ENCODE measurements around the gene SLC35E1.

The SLC35E1 gene

DNA sequence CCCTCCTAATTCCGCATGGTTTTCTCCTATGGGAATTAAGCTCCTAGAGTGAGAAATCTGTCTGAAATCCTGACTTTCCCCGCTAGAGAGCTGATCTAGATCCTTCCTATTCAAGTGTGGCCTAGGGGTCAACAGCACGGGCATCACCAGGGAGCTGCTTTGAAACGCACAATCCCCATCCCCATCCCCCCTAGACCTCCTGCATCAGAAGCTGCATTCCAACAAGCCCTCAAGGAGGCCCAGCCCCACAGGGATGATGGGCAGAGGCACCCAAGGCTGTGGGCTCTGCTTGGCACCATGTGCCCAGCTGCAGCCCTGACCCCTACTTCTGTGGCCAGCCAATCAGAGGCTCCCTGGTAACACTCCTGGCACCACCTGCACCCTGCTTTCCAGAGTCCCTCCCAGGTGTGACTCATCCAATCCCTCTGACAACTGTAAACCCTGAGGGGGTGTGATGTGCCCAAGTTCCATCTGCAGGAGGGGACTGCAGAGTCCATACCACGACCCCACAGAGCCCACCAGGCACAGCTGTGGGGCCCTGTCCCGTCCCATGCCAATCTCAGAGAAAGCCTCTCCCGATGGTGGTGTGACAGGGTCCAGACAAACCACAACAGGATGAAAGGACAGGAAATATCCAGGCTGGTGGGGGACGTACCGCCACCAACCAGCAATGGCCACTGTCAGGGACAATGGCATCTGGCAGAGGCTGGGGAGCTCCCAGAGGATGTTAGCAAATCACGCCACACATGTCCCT, 19.8 kb upstream of the SLC35E1 start:
- H3K4me3 ChIP-seq (replicated peaks in 1 of 2; ENCODE audit: low read depth in 2 of 2, low read length in 2 of 2): no peak overlapping the region
- DNase-seq (ENCODE audit: low read depth in 2 of 2): no peak
- TF ChIP-seq, protein P1, sequence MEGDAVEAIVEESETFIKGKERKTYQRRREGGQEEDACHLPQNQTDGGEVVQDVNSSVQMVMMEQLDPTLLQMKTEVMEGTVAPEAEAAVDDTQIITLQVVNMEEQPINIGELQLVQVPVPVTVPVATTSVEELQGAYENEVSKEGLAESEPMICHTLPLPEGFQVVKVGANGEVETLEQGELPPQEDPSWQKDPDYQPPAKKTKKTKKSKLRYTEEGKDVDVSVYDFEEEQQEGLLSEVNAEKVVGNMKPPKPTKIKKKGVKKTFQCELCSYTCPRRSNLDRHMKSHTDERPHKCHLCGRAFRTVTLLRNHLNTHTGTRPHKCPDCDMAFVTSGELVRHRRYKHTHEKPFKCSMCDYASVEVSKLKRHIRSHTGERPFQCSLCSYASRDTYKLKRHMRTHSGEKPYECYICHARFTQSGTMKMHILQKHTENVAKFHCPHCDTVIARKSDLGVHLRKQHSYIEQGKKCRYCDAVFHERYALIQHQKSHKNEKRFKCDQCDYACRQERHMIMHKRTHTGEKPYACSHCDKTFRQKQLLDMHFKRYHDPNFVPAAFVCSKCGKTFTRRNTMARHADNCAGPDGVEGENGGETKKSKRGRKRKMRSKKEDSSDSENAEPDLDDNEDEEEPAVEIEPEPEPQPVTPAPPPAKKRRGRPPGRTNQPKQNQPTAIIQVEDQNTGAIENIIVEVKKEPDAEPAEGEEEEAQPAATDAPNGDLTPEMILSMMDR (IDR thresholded peaks at IDR 0.05; ENCODE audit: low read depth, low read length): no peak

DNA sequence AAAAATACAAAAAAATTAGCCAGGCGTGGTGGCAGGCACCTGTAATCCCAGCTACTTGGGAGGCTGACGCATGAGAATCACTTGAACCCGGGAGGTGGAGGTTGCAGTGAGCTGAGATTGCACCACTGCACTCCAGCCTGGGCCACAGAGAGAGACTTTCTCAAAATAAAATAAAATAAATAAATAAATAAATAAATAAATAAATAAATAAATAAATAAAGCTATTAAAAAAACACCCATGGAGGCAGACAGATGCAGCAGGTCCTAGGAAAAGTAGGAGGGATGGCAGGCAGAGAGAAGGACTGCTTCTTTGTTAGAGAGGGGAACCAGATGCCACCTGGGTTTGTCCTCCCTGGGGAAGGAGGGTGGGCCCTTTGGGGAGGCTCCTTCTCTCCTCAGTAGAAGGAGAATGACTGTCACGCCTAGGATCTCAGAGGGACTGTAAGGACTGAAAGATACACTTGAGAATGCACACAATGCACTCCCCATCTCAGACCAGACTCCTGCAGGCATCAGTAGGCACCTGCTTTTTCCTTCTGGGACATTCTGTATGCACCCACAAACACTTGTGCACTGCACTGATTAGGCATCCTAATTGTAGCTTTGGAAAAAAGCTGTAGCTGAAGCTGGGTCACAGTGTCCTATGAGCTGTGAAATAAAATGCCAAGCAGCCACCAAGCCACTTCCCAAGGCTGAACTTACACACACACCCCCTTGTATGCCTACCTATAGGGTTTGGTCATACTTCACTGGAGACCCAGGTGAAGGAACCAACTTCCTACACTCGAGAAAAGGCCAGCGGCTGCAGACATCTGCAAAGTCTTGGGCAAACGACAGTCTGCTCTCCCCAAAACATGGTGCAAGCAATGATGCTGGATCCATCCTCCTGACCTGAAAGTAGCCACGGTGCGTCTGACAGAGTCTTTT, 18.9 kb upstream of the SLC35E1 start:
- no peak overlapping the region for H3K4me3 ChIP-seq (replicated peaks in 1 of 2; ENCODE audit: low read depth in 2 of 2, low read length in 2 of 2)
- no peak for DNase-seq (ENCODE audit: low read depth in 2 of 2)
- TF ChIP-seq, protein P1 (IDR thresholded peaks at IDR 0.05; ENCODE audit: low read depth, low read length): no peak

GRCh38 chr19:16589917-16590316, 17.7 kb upstream of the SLC35E1 start:
- H3K4me3 ChIP-seq (replicated peaks in 1 of 2; ENCODE audit: low read depth in 2 of 2, low read length in 2 of 2): no peak overlapping the region
- DNase-seq (ENCODE audit: low read depth in 2 of 2): no peak
- TF ChIP-seq, protein P1 (IDR thresholded peaks at IDR 0.05; ENCODE audit: low read depth, low read length): no peak

DNA sequence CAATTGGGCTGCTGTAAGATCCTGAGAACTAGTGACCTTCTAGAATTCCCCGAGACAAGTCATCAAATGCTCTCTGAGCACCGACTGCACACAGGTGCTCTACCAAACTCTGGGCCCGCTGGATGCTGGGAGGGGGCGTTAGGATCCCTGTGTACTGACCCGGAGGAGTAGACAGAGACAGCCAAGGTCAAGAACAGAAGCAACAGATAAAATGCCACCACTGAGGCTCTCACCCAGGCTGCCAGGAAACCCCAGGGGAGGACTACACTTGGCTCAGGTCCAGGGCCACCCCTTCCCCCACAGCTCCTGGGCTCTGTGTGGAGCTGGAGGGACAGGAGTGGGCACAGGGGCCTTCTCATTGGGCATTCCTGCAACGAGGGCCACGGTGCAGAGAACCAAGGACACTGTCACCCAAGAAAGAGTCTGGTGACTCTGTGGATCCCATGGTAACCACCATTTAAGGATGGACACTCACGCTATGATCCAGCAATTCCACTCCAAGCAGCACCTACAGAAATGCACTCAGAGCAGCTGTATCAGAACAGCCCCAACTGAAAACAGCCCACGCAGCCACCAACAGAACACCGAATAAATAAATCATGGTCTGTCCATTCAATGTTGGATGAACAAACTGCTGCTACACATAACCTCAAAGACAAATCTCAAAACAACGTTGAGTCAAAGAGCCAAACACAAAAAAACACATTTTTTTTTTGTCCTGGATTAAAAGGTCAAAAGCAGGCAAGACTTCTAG, 16.8 kb upstream of the SLC35E1 start:
- TF ChIP-seq, protein P1 (IDR thresholded peaks at IDR 0.05; ENCODE audit: low read depth, low read length): no peak
- H3K4me3 ChIP-seq (replicated peaks in 1 of 2; ENCODE audit: low read depth in 2 of 2, low read length in 2 of 2): no peak overlapping the region
- DNase-seq (ENCODE audit: low read depth in 2 of 2): no peak

DNA sequence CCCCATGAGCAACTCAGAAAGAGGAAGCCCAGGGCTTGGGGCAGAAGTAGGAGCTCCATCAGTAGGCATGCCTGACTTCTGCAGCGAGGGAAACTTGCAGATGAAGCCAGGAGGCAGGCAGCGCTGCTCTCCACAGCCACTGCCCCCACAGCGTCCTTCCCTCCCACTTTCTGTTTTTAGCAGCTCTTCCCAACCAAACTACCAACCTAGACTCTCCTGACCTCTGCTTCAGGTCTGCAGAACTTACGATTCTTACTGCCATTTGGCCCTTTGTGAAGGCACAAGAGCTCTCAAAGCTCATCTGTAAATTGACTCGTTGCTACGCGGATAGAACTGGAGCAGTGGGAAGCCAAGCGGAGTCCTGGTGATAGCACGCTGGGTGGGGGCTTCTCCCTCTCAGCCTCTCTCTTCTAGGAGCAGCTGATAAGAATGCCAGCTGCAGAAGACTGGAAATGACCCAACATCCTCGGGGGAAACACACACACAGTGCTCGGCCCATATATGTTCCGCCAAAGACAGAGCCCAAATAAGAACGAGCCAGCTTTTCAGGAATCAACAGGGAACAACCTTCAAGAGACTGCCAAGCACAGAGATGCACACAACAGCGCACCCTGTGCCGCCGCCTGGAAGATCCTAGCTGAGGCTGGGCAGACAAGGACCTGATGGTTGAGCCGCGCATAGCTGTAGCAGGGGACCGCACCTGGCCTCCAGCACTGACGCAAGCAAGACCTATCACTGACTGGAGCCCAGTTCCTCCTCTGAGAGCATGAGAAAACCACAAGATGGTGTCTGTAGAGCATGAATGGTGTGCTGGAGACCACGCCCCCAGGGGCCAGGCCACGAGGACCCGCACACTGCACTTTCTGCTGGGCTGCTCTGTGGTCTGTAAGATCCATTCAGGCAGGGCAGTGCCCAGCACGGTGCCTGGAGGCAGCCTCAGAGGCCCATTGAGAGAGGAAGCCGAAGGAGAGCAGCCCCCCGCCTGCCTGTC, 15.9 kb upstream of the SLC35E1 start:
- TF ChIP-seq, protein P1 (IDR thresholded peaks at IDR 0.05; ENCODE audit: low read depth, low read length): no peak
- DNase-seq (ENCODE audit: low read depth in 2 of 2): peak; percentile 43 to 47

More for the DNA sequence above, 15.9 kb upstream of the SLC35E1 start:
- H3K4me3 ChIP-seq (replicated peaks in 1 of 2; ENCODE audit: low read depth in 2 of 2, low read length in 2 of 2): no peak overlapping the region

Measured in cardiac fibroblast (primary cell).